ENCODE measurements around the gene C9.

Gene C9

DNA sequence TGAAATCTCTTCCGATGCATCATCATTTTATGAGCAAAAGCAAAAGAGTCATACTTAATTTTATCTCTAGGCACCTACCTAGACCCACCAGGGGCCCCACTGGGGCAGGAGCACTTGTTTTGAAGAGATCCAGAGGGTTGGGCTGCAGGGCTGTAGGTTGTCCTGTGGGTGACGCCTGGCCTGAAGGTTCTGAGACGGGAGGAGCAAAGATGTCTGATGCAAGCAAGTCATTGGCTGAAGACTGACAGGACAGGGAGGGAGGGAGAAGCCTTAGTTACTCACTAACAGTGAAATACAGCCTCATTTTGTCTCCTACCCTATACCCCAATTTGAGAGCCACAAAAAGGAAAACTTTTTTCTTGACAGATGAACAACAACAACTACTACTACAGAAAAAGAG is 17.1 kb upstream of the C9 start:
- no peak overlapping the region for H3K4me3 ChIP-seq
- no peaks in the 10 kb centered on the region for H3K27me3 ChIP-seq
- intact Hi-C loops (cut with DNase I; ENCODE audit: low total_unique reads), result no loop called here
- H3K36me3 ChIP-seq, result peaks cover 15 to 68% (median 64%) of the 10 kb centered on the region in 3 donors
- no peaks in the 10 kb centered on the region for H3K9me3 ChIP-seq
- no peak for TF ChIP-seq CTCF (IDR thresholded peaks at IDR 0.05)
- no peak for DNase-seq
- H3K4me1 ChIP-seq, result no peaks in the 10 kb centered on the region
- no peak overlapping the region for H3K27ac ChIP-seq

DNA sequence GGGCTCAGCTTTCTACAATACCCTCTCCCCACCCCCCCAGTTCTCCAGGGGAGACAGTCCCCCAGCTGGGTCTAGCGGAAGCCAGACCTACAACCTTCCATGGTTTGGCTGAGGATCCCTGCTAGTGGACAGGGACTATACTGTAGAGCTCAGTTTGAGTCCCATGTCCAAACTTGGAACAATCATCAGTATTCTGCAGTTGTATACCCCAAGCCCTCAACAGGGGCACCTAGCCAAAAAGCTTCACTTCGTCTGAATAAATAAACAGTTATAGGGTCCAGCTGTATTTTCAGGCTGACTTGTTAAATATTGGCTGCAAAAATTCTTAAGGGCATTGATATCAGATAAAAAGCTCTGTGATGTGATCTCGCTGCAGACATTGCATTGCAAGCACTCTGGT is 15.4 kb upstream of the C9 start:
- no peak for TF ChIP-seq CTCF (IDR thresholded peaks at IDR 0.05)
- peaks cover 22 to 79% (median 78%) of the 10 kb centered on the region in 3 donors for H3K36me3 ChIP-seq
- H3K27me3 ChIP-seq, result no peaks in the 10 kb centered on the region
- no peak for DNase-seq
- no peaks in the 10 kb centered on the region for H3K9me3 ChIP-seq
- H3K4me3 ChIP-seq, result no peak overlapping the region
- intact Hi-C loops (cut with DNase I; ENCODE audit: low total_unique reads), result loop anchor here (2.0 kb wide), 1 partner anchor 171 kb away; no protein-coding TSS in a partner anchor
- no peak overlapping the region for H3K27ac ChIP-seq
- H3K4me1 ChIP-seq, result no peaks in the 10 kb centered on the region

DNA sequence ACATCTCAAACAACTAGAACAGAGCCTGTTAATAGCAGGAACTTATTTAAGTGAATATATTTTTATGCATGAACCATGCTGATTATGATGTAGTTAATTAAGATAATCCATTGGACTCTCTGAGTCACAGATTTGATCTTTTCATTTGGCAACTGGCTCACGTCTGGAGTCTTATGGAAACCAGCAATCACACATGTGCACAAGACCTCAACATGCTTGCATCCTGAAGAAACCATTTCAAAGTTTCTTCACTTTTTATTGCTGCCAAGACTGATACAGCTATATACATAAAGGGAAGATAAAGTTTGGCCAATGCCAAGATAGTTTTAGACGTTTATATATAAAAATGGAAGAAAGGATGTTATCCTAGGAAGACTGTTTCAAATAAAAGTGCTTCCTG is 13.3 kb upstream of the C9 start:
- H3K9me3 ChIP-seq, result no peaks in the 10 kb centered on the region
- no peak overlapping the region for H3K4me3 ChIP-seq
- H3K27me3 ChIP-seq, result no peaks in the 10 kb centered on the region
- no peak for DNase-seq
- peaks cover 29 to 83% (median 80%) of the 10 kb centered on the region in 3 donors for H3K36me3 ChIP-seq
- intact Hi-C loops (cut with DNase I; ENCODE audit: low total_unique reads), result loop anchor here (2.0 kb wide), 1 partner anchor 173 kb away; no protein-coding TSS in a partner anchor
- TF ChIP-seq CTCF (IDR thresholded peaks at IDR 0.05), result no peak
- H3K4me1 ChIP-seq, result no peaks in the 10 kb centered on the region
- no peak overlapping the region for H3K27ac ChIP-seq

- intact Hi-C loops (cut with DNase I; ENCODE audit: low total_unique reads), result no loop called here
- no peak overlapping the region for H3K27ac ChIP-seq
- H3K4me1 ChIP-seq, result no peaks in the 10 kb centered on the region
- DNase-seq, result no peak
- no peak overlapping the region for H3K4me3 ChIP-seq
- H3K9me3 ChIP-seq, result no peaks in the 10 kb centered on the region
- TF ChIP-seq CTCF (IDR thresholded peaks at IDR 0.05), result peak; percentile 70 to 76
- no peaks in the 10 kb centered on the region for H3K27me3 ChIP-seq
- peaks cover 22 to 83% (median 82%) of the 10 kb centered on the region in 3 donors for H3K36me3 ChIP-seq
Observed at GRCh38 chr5:39376293-39376714, 12.0 kb upstream of the C9 start.

DNA sequence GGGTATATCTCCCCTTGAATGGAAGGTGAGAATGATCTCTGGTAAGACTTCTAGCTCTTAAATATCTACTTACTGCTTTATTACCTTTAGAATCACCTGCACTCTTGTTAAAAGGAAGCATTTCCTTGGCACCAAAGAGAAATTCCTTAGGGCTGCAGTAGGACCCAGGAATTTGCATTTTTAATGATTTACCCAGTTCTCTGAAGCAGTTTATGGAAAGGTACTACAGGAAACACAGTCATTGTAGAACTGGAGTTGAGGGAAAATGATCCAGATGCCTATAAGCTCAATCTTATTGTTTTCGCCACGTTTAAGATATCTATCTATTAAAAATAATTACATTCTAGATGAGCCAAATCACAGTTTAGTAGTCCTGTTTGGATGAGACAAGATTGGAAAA is 9.5 kb upstream of the C9 start:
- intact Hi-C loops (cut with DNase I; ENCODE audit: low total_unique reads), result no loop called here
- DNase-seq, result no peak
- Histone ChIP-seq H3K4me1 (no peaks in the 10 kb centered on the region), H3K27ac (no peak overlapping the region), H3K36me3 (peaks cover 22 to 79% (median 78%) of the 10 kb centered on the region in 3 donors), H3K9me3 (no peaks in the 10 kb centered on the region), H3K4me3 (no peak overlapping the region), H3K27me3 (no peaks in the 10 kb centered on the region)
- no peak for TF ChIP-seq CTCF (IDR thresholded peaks at IDR 0.05)

DNA sequence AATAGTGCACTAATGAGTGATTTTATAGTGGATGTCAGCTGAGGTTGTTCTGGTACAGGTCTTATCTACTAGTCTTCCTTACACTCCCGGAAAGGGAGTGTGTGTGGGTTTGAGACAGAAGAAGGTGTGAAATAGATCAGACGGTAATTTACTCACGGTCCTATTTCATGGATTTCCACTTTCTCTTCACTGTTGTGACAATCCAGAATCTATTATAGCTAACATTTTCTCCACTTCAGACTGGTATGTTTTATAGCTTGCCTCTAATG is 7.0 kb upstream of the C9 start:
- Histone ChIP-seq H3K4me1 (no peaks in the 10 kb centered on the region), H3K27ac (no peak overlapping the region), H3K4me3 (no peak overlapping the region), H3K27me3 (no peaks in the 10 kb centered on the region), H3K9me3 (no peaks in the 10 kb centered on the region), H3K36me3 (peaks cover 22 to 60% (median 58%) of the 10 kb centered on the region in 3 donors)
- no peak for DNase-seq
- no peak for TF ChIP-seq CTCF (IDR thresholded peaks at IDR 0.05)
- intact Hi-C loops (cut with DNase I; ENCODE audit: low total_unique reads), result no loop called here

Data from tibial artery (tissue), 4 donors.